B cell (primary cell): ENCODE results near the gene ID3. TPM values are rescaled to one million over a fixed set of nuclear protein-coding genes. Genes with fewer than 3 reads are reported as not detected.
A peak's percentile ranks its signal among the peaks of the same experiment; 100 is the strongest.

Experiments used
- ATAC-seq: fragments of 200-7000 bp; cut with Tn5 transposase; one replicate; pipeline ENCODE4 v1.10.0; 2021; ENCODE audit warnings: low read depth, mild to moderate bottlenecking, moderate number of reproducible peaks, moderate library complexity
- CTCF ChIA-PET: fragments of 350-600 bp; sonication (Branson Sonifier 250); formaldehyde crosslinking; loops from one replicate; lab custom pipeline; 2021; ENCODE audit warnings: antibody characterized with exemption, inconsistent platforms; lab: Charles Lee
- POLR2A ChIA-PET: fragments of 350-600 bp; sonication (Branson Sonifier 250); formaldehyde crosslinking; loops from one replicate; lab custom pipeline; 2021; ENCODE audit warnings: antibody characterized with exemption; lab: Charles Lee
- DNase-seq: peaks from one replicate; pipeline ENCODE4 v3.0.0; 2013
- H2AFZ ChIP-seq: 2 replicates; pipeline ENCODE4 v1.6.1; 2012; ENCODE audit warnings: mild to moderate bottlenecking, low read depth, low read length; ENCODE audit not compliant: insufficient read depth, poor library complexity, severe bottlenecking
- H3K27ac ChIP-seq, 2 donors: 1 replicate in 1 of 2; 2 replicates in 1 of 2; pipeline ENCODE4 v1.5.1; 2012 to 2013; ENCODE audit warnings: low read length in 2 of 2, mild to moderate bottlenecking in 2 of 2, moderate library complexity in 1 of 2
- H3K27me3 ChIP-seq, 4 experiments: fragments of 200-600 bp in 1 of 4; sonication (generic) in 1 of 4; replicated peaks in 1 of 4; 1 replicate in 2 of 4; 2 replicates in 2 of 4; pipeline versions ENCODE4 v1.6.1 to v1.7.0; 2013 to 2016; ENCODE audit warnings: low read length in 3 of 4, mild to moderate bottlenecking in 2 of 4, mixed read lengths in 1 of 4, moderate library complexity in 1 of 4; ENCODE audit not compliant: insufficient read depth in 4 of 4, control insufficient read depth in 3 of 4; ENCODE audit errors: control extremely low read depth in 1 of 4
- H3K36me3 ChIP-seq, 2 experiments: replicated peaks in 1 of 2; 1 replicate in 1 of 2; 2 replicates in 1 of 2; pipeline versions ENCODE4 v1.6.1 to v1.7.1; 2013; ENCODE audit warnings: low read length in 1 of 2; ENCODE audit not compliant: insufficient read depth in 2 of 2, control insufficient read depth in 1 of 2; ENCODE audit errors: control extremely low read depth in 1 of 2, extremely low read depth in 1 of 2
- H3K4me1 ChIP-seq, 2 donors: fragments of 200-600 bp in 1 of 2; sonication (generic) in 1 of 2; 1 replicate in 1 of 2; 2 replicates in 1 of 2; pipeline versions ENCODE4 v1.5.1 to v1.6.1; 2013 to 2017; ENCODE audit warnings: low read length in 2 of 2; ENCODE audit not compliant: control insufficient read depth in 2 of 2, insufficient read depth in 2 of 2
- H3K4me2 ChIP-seq: replicated peaks from 2 replicates; pipeline ENCODE3; 2012; ENCODE audit warnings: mild to moderate bottlenecking, low read depth, low read length; ENCODE audit not compliant: poor library complexity, severe bottlenecking
- H3K4me3 ChIP-seq, 5 experiments: fragments of 200-600 bp in 1 of 5; sonication (generic) in 1 of 5; 1 replicate in 3 of 5; 2 replicates in 2 of 5; pipeline versions ENCODE4 v1.5.1 to v1.7.0; 2011 to 2016; ENCODE audit warnings: low read length in 4 of 5, mild to moderate bottlenecking in 4 of 5, low read depth in 2 of 5, control low read depth in 1 of 5, moderate library complexity in 1 of 5; ENCODE audit not compliant: insufficient read depth in 1 of 5; ENCODE audit errors: control extremely low read depth in 1 of 5, extremely low read depth in 1 of 5
- H3K79me2 ChIP-seq: fragments of 200-600 bp; sonication (generic); one replicate; pipeline ENCODE4 v1.6.0; 2016; ENCODE audit warnings: low read length; ENCODE audit not compliant: control insufficient read depth, insufficient read depth
- H3K9ac ChIP-seq: fragments of 200-600 bp; sonication (generic); 2 replicates; pipeline ENCODE4 v1.6.1; 2017; ENCODE audit warnings: mild to moderate bottlenecking, low read length, moderate library complexity
- H3K9me3 ChIP-seq, 3 donors: one replicate each; pipeline versions ENCODE4 v1.6.1 to v1.7.1; 2013; ENCODE audit warnings: low read length in 2 of 3; ENCODE audit not compliant: control insufficient read depth in 2 of 3, insufficient read depth in 1 of 3; ENCODE audit errors: control extremely low read depth in 1 of 3
- H4K20me1 ChIP-seq: 2 replicates; pipeline ENCODE4 v1.6.0; 2012; ENCODE audit warnings: mild to moderate bottlenecking, low read length; ENCODE audit not compliant: insufficient read depth, control insufficient read depth, poor library complexity, severe bottlenecking
- H3K27ac Mint-ChIP-seq: one replicate; pipeline ENCODE4 v1.8.0; 2021; ENCODE audit warnings: mixed read lengths
- H3K27me3 Mint-ChIP-seq: one replicate; pipeline ENCODE4 v1.8.0; 2021; ENCODE audit warnings: mixed read lengths
- H3K4me1 Mint-ChIP-seq: one replicate; pipeline ENCODE4 v1.8.0; 2021; ENCODE audit warnings: mixed read lengths
- H3K4me3 Mint-ChIP-seq: one replicate; pipeline ENCODE4 v1.8.0; 2021; ENCODE audit warnings: mixed read lengths
- H3K9me3 Mint-ChIP-seq: one replicate; pipeline ENCODE4 v1.8.0; 2022; ENCODE audit warnings: mixed read lengths; ENCODE audit not compliant: insufficient read depth
- EZH2 ChIP-seq: IDR thresholded peaks from 2 replicates; pipeline ENCODE4 v1.6.1; 2012; ENCODE audit warnings: borderline replicate concordance, low read depth, mild to moderate bottlenecking, moderate library complexity, low read length; ENCODE audit not compliant: insufficient read depth, poor library complexity, severe bottlenecking
- WGBS: methylation state at CpG from one replicate; pipeline ENCODE4 v1.1.5; 2013; ENCODE audit warnings: missing lambda C conversion rate; ENCODE audit not compliant: insufficient coverage; 5-methylcytosine and 5-hydroxymethylcytosine counted together
- intact Hi-C: fragments of 100-400 bp; cut with micrococcal nuclease; formaldehyde crosslinking; loops from one replicate; pipeline ENCODE4 v1.10.0; 2022
- polyA plus RNA-seq: library from polyadenylated mRNA; depleted of rRNA; stranded (reverse); fragments of >200 nt; gene quantifications from 2 replicates; pipeline ENCODE4 v1.2.3, GENCODE V29; 2012
- total RNA-seq, 2 donors: library from RNA; stranded (reverse); fragments of 120-200 nt in 1 of 2; gene quantifications; 1 replicate in 1 of 2; 2 replicates in 1 of 2; pipeline versions ENCODE4 v1.2.3 to v1.2.4, GENCODE V29; 2013 to 2022
- TF ChIP-seq, protein P1 (sequence below): fragments of 200-600 bp; IDR thresholded peaks from one replicate; pipeline ENCODE4 v1.8.0; 2022; ENCODE audit warnings: antibody characterized with exemption, mild to moderate bottlenecking

ID3 gene
- total and polyA plus RNA-seq, 2 donors (not counting 1 experiment from before 2014, with no cell fraction given): 212 to 367 TPM

DNA sequence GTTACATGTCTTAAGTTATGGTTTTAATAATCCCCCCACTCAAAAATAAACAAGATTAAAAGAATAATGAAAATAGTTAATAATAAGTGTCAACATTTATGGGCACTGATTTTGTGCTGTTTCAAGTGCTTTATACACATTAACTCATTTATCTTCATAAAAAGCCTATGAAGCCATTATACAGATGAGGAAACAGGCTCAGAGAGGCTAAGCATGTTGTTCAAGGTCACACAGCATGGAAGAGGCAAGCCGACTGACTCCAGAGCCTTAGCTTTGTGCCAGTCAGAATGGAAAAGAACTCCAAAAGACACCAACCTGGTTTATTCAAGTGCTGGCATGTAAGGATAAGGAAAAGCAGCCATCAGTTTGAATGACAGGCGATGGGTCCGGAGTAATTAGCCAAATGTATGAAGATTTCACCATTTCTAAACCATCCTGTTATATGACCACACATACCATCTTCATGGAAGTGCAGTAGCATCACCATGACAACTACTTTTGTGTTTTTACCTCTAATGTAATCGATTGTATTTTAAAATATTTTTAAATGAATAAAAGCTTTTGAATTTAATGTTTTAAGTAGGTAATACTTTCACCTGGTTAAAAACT lies 14.4 kb upstream of the ID3 start:
- peaks cover 15% of the 10 kb centered on the region for H3K79me2 ChIP-seq
- H4K20me1 ChIP-seq: no peaks in the 10 kb centered on the region
- no peak for TF ChIP-seq EZH2
- TF ChIP-seq, protein P1, sequence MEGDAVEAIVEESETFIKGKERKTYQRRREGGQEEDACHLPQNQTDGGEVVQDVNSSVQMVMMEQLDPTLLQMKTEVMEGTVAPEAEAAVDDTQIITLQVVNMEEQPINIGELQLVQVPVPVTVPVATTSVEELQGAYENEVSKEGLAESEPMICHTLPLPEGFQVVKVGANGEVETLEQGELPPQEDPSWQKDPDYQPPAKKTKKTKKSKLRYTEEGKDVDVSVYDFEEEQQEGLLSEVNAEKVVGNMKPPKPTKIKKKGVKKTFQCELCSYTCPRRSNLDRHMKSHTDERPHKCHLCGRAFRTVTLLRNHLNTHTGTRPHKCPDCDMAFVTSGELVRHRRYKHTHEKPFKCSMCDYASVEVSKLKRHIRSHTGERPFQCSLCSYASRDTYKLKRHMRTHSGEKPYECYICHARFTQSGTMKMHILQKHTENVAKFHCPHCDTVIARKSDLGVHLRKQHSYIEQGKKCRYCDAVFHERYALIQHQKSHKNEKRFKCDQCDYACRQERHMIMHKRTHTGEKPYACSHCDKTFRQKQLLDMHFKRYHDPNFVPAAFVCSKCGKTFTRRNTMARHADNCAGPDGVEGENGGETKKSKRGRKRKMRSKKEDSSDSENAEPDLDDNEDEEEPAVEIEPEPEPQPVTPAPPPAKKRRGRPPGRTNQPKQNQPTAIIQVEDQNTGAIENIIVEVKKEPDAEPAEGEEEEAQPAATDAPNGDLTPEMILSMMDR: no peak
- peak overlapping the region in 1 of 5 experiments; percentile 17 for H3K4me3 ChIP-seq
- 100% methylated on average over 1 of the region's 4 CpGs for WGBS
- H3K4me1 ChIP-seq: peaks cover 66% of the 10 kb centered on the region in 2 donors
- no peak for ATAC-seq
- H3K36me3 ChIP-seq: no peaks in the 10 kb centered on the region
- peak overlapping the region; percentile 5 for H2AFZ ChIP-seq
- peak overlapping the region; percentile 75 to 83 for H3K27ac ChIP-seq
- H3K4me2 ChIP-seq: peak overlapping the region; percentile 69
- Mint-ChIP-seq H3K9me3 (peaks cover 3% of the 10 kb centered on the region), H3K27me3 (no peaks in the 10 kb centered on the region), H3K4me1 (peaks cover 76% of the 10 kb centered on the region), H3K4me3 (no peak overlapping the region), H3K27ac (peak overlapping the region; percentile 98)
- no peak overlapping the region for H3K9ac ChIP-seq
- POLR2A ChIA-PET: interaction anchor here (0.6 to 8.6 kb wide), 6 partner anchors 16 to 61 kb away, joined by 3 to 165 read pairs (median 4); partner anchors contain the start of gene ID3
- no peaks in the 10 kb centered on the region for H3K9me3 ChIP-seq
- CTCF ChIA-PET: interaction anchor here (1.9 to 41.7 kb wide), 4 partner anchors 13 to 60 kb away, joined by 4 to 1420 read pairs (median 203); partner anchors contain the start of gene ID3
- no peaks in the 10 kb centered on the region for H3K27me3 ChIP-seq
- DNase-seq: no peak
- intact Hi-C loops: loop anchor here (1.0 kb wide), 1 partner anchor 11 kb away; no protein-coding TSS in a partner anchor

DNA sequence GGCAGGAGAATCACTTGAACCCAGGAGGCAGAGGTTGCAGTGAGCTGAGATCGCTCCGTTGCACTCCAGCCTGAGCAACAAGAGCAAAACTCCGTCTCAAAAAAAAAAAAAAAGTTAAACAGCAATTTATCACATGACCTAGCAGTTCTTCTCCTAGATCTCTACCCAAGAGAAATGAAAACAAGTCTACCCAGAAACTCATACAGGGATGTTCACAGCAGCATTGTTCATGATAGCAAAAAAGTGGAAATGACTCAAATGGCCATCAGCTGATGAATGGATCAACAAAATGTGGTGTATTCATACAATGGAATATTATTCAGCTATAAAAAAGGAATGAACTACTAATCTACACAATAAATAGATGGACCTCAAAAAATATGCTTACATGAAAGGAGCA lies 12.2 kb upstream of the ID3 start:
- Mint-ChIP-seq H3K27ac (peak overlapping the region; percentile 56), H3K27me3 (no peaks in the 10 kb centered on the region), H3K4me1 (peaks cover 68% of the 10 kb centered on the region), H3K9me3 (peaks cover 3% of the 10 kb centered on the region), H3K4me3 (no peak overlapping the region)
- intact Hi-C loops: no loop called here
- ATAC-seq: no peak
- POLR2A ChIA-PET: interaction anchor here (0.7 to 8.6 kb wide), 6 partner anchors 10 to 47 kb away, joined by 3 to 165 read pairs (median 12); partner anchors contain the start of gene ID3
- no peak overlapping the region for H3K27ac ChIP-seq
- H3K36me3 ChIP-seq: no peaks in the 10 kb centered on the region
- no peaks in the 10 kb centered on the region for H4K20me1 ChIP-seq
- no peaks in the 10 kb centered on the region for H3K9me3 ChIP-seq
- H3K79me2 ChIP-seq: peaks cover 20% of the 10 kb centered on the region
- H2AFZ ChIP-seq: no peak overlapping the region
- peaks cover 60 to 62% of the 10 kb centered on the region in 2 donors for H3K4me1 ChIP-seq
- 67% methylated on average over 1 of the region's 3 CpGs for WGBS
- H3K27me3 ChIP-seq: no peaks in the 10 kb centered on the region
- no peak overlapping the region for H3K4me3 ChIP-seq
- no peak overlapping the region for H3K9ac ChIP-seq
- H3K4me2 ChIP-seq: no peak overlapping the region
- CTCF ChIA-PET: interaction anchor here (0.7 to 41.7 kb wide), 5 partner anchors 11 to 175 kb away, joined by 3 to 1420 read pairs (median 179); partner anchors contain the start of gene ID3
- no peak for DNase-seq
- TF ChIP-seq EZH2: no peak
- TF ChIP-seq, protein P1: no peak
